A549 (cell line): ENCODE data around the gene RSRC2. TPM values are rescaled to one million over a fixed set of nuclear protein-coding genes. Genes with fewer than 3 reads are reported as not detected.

Experiments
- ATAC-seq, 2 experiments: fragments of 200-7000 bp in 1 of 2; fragments of >200 bp in 1 of 2; cut with Nextera tagmentation in 1 of 2; cut with Tn5 transposase in 1 of 2; 3 replicates each; pipeline versions ENCODE4 v1.8.0 to v1.9.1; 2018 to 2020; ENCODE audit warnings: mild to moderate bottlenecking in 1 of 2, moderate library complexity in 1 of 2
- CTCF ChIA-PET: fragments of 300-600 bp; sonication (Branson Sonifier 250); formaldehyde crosslinking; extraction: SDS; loops from one replicate; lab custom pipeline; 2021; ENCODE audit warnings: antibody characterized with exemption, inconsistent platforms; lab: Yijun Ruan, JAX
- POLR2A ChIA-PET: fragments of 350-600 bp; formaldehyde crosslinking; extraction: SDS; loops from one replicate; lab custom pipeline; 2021; ENCODE audit warnings: antibody characterized with exemption, inconsistent platforms; lab: Yijun Ruan, JAX
- DNase-seq, 2 experiments: peaks; one replicate each; pipeline versions ENCODE4 v3.0.0 to v3.0.0-alpha.2; 2011 to 2016; ENCODE audit warnings: low read depth in 1 of 2, low spot score in 1 of 2
- FAIRE-seq: peaks from 2 replicates; lab custom pipeline; 2011; peaks lifted over from hg19 to GRCh38; lab: Jason Lieb, UNC
- H3K27ac ChIP-seq, 2 experiments: fragments of >200 bp; sonication (Bioruptor Twin); formaldehyde crosslinking; 3 replicates each; pipeline ENCODE4 v1.5.1; 2016 to 2017
- H3K4me1 ChIP-seq: fragments of >200 bp; sonication (Bioruptor Twin); formaldehyde crosslinking; 3 replicates; pipeline ENCODE4 v1.6.1; 2016
- H3K4me2 ChIP-seq: fragments of >200 bp; sonication (Bioruptor Twin); formaldehyde crosslinking; 3 replicates; pipeline ENCODE4 v1.6.1; 2016
- H3K4me3 ChIP-seq: fragments of >200 bp; sonication (Bioruptor Twin); formaldehyde crosslinking; 3 replicates; pipeline ENCODE4 v1.5.1; 2016
- H3K9me3 ChIP-seq: fragments of >200 bp; sonication (Bioruptor Twin); formaldehyde crosslinking; 3 replicates; pipeline ENCODE4 v1.6.1; 2016
- BHLHE40 ChIP-seq: IDR thresholded peaks from 2 replicates; pipeline ENCODE4 v1.6.1; 2012; ENCODE audit warnings: low read depth, low read length, inconsistent platforms
- CBX8 ChIP-seq: fragments of 200-600 bp; sonication (generic); IDR thresholded peaks from 2 replicates; pipeline ENCODE4 v1.6.1; 2016
- CEBPB ChIP-seq, 2 experiments: fragments of >200 bp in 1 of 2; sonication (Bioruptor Twin) in 1 of 2; formaldehyde crosslinking in 1 of 2; IDR thresholded peaks; 2 replicates each; pipeline ENCODE4 v1.6.1; 2012 to 2016
- CHD2 ChIP-seq: fragments of 150-350 bp; IDR thresholded peaks from 2 replicates; pipeline ENCODE4 v1.6.1; 2014; ENCODE audit warnings: low read length; ENCODE audit not compliant: partially characterized antibody
- EP300 ChIP-seq, 2 experiments: fragments of >200 bp; sonication (Bioruptor Twin); formaldehyde crosslinking; IDR thresholded peaks; 2 replicates in 1 of 2; 3 replicates in 1 of 2; pipeline ENCODE4 v1.6.1; 2016 to 2017
- FOSB ChIP-seq: fragments of 250-450 bp; sonication (Bioruptor Pico); IDR thresholded peaks from 2 replicates; pipeline ENCODE4 v1.5.0; 2020; ENCODE audit warnings: mild to moderate bottlenecking, moderate library complexity
- FOXS1 ChIP-seq: fragments of 250-450 bp; sonication (Bioruptor Pico); IDR thresholded peaks from 2 replicates; pipeline ENCODE4 v1.5.0; 2020; ENCODE audit warnings: mild to moderate bottlenecking, moderate library complexity
- HDAC2 ChIP-seq: fragments of 200-600 bp; sonication (generic); IDR thresholded peaks from 2 replicates; pipeline ENCODE4 v1.6.1; 2016
- HOXB5 ChIP-seq: fragments of 250-450 bp; sonication (Bioruptor Pico); IDR thresholded peaks from 2 replicates; pipeline ENCODE4 v1.5.0; 2020; ENCODE audit warnings: mild to moderate bottlenecking, moderate library complexity
- JUNB ChIP-seq: fragments of >200 bp; sonication (Bioruptor Twin); formaldehyde crosslinking; IDR thresholded peaks from 2 replicates; pipeline ENCODE4 v1.6.1; 2016
- KDM1A ChIP-seq: fragments of 200-600 bp; sonication (generic); IDR thresholded peaks from 2 replicates; pipeline ENCODE4 v1.6.1; 2016; ENCODE audit warnings: low read depth, mild to moderate bottlenecking
- NFE2L2 ChIP-seq: fragments of 150-350 bp; conservative IDR thresholded peaks from 2 replicates; pipeline ENCODE4 v1.6.1; 2014; ENCODE audit warnings: low read length
- POLR2A ChIP-seq: IDR thresholded peaks from 2 replicates; pipeline ENCODE4 v1.6.1; 2012; ENCODE audit warnings: mild to moderate bottlenecking, low read length
- POLR2AphosphoS2 ChIP-seq: conservative IDR thresholded peaks from 2 replicates; pipeline ENCODE4 v1.6.1; 2012; ENCODE audit warnings: low read length, improper control_type of control experiment, inconsistent platforms
- RCOR1 ChIP-seq: fragments of 150-350 bp; IDR thresholded peaks from 2 replicates; pipeline ENCODE4 v1.6.1; 2014; ENCODE audit warnings: antibody characterized with exemption, low read length, low read depth
- RFX5 ChIP-seq: fragments of 450-650 bp; IDR thresholded peaks from 2 replicates; pipeline ENCODE4 v1.7.1; 2014; ENCODE audit warnings: antibody characterized with exemption, mild to moderate bottlenecking, moderate library complexity
- TFCP2L1 ChIP-seq: fragments of 250-450 bp; sonication (Bioruptor Pico); IDR thresholded peaks from 2 replicates; pipeline ENCODE4 v1.5.0; 2021; ENCODE audit warnings: mild to moderate bottlenecking
- TP53 ChIP-seq: fragments of 250-450 bp; sonication (Bioruptor Pico); IDR thresholded peaks from 2 replicates; pipeline ENCODE4 v1.5.0; 2021; ENCODE audit warnings: mild to moderate bottlenecking, moderate library complexity
- ZC3H11A ChIP-seq: fragments of 450-650 bp; IDR thresholded peaks from 2 replicates; pipeline ENCODE4 v1.6.1; 2014; ENCODE audit warnings: antibody characterized with exemption, mild to moderate bottlenecking
- ZNF302 ChIP-seq: fragments of 250-450 bp; sonication (Bioruptor Pico); IDR thresholded peaks from 2 replicates; pipeline ENCODE4 v1.9.0; 2021; ENCODE audit warnings: inconsistent platforms, mild to moderate bottlenecking, moderate library complexity
- WGBS: methylation state at CpG from one replicate; pipeline ENCODE4 v1.1.6; 2017; ENCODE audit errors: missing lambda C conversion rate; 5-methylcytosine and 5-hydroxymethylcytosine counted together
- polyA plus RNA-seq, 4 experiments: library from polyadenylated mRNA; depleted of rRNA in 3 of 4; stranded (reverse); fragments of >200 nt; fragmentation: RNase III in 1 of 4; extraction: RNeasy Plus Mini Kit Qiagen cat#74134 plus additional on column Dnase treatment in 1 of 4; gene quantifications; 2 replicates in 3 of 4; 3 replicates in 1 of 4; pipeline ENCODE4 v1.2.3, GENCODE V29; 2011 to 2017
- TF ChIP-seq, protein P1 (sequence below): IDR thresholded peaks from 2 replicates; pipeline ENCODE4 v1.6.1; 2012
- TF ChIP-seq, protein P2 (sequence below): fragments of 250-450 bp; sonication (Bioruptor Pico); IDR thresholded peaks from 2 replicates; pipeline ENCODE4 v1.5.0; 2021; ENCODE audit warnings: mild to moderate bottlenecking, moderate library complexity, borderline replicate concordance
- TF ChIP-seq, protein P3 (sequence below): IDR thresholded peaks from 2 replicates; pipeline ENCODE4 v1.6.1; 2012
- TF ChIP-seq, protein P4 (sequence below): fragments of >200 bp; sonication (Bioruptor Twin); formaldehyde crosslinking; IDR thresholded peaks from 3 replicates; pipeline ENCODE4 v1.5.1; 2016
- TF ChIP-seq, protein P5 (sequence below): fragments of 250-450 bp; sonication (Bioruptor Pico); IDR thresholded peaks from 2 replicates; pipeline ENCODE4 v1.5.0; 2020; ENCODE audit warnings: low read depth, mild to moderate bottlenecking, moderate library complexity

Gene RSRC2
- polyA plus RNA-seq, 2 of the 4 experiments (the other 2 are of a cell fraction), result 72.8 to 83.3 TPM

DNA sequence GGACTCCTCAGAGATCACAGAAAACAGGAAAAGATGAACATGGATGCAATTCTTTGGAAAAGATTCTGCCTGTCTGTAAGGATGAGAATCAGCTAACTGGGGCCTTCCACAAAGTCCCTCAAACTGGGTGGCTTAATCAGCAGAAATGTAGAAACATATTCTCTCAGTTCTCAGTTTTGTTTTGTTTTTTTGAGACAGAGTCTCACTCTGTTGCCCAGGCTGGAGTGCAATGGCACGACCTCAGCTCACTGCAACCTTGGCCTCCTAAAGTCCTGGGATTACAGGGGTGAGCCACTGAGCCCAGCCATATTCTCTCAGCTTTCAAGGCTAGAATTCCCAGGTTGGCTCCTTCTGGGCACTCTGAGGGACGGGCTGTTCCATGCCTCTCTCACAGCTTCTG lies 66.1 kb downstream of the RSRC2 start:
- ChIA-PET CTCF (interaction anchor here (1.7 to 3.2 kb wide), 3 partner anchors 11 to 105 kb away, joined by 5 to 12 read pairs (median 7); partner anchors contain the start of gene CLIP1), POLR2A (no interaction called here)
- H3K4me1 ChIP-seq, result peaks cover 30% of the 10 kb centered on the region
- no peak for ATAC-seq
- no peak for DNase-seq
- 71% methylated on average over 2 of the region's 2 CpGs for WGBS
- TF ChIP-seq KDM1A (no peak), RCOR1 (no peak), POLR2AphosphoS2 (no peak), NFE2L2 (no peak), FOSB (no peak), CHD2 (no peak), TFCP2L1 (CRISPR knock-in tag) (no peak), RFX5 (no peak), TP53 (CRISPR knock-in tag) (no peak), BHLHE40 (no peak), ZC3H11A (no peak)
- TF ChIP-seq, protein P1, sequence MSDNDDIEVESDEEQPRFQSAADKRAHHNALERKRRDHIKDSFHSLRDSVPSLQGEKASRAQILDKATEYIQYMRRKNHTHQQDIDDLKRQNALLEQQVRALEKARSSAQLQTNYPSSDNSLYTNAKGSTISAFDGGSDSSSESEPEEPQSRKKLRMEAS, result no peak
- TF ChIP-seq, protein P2, sequence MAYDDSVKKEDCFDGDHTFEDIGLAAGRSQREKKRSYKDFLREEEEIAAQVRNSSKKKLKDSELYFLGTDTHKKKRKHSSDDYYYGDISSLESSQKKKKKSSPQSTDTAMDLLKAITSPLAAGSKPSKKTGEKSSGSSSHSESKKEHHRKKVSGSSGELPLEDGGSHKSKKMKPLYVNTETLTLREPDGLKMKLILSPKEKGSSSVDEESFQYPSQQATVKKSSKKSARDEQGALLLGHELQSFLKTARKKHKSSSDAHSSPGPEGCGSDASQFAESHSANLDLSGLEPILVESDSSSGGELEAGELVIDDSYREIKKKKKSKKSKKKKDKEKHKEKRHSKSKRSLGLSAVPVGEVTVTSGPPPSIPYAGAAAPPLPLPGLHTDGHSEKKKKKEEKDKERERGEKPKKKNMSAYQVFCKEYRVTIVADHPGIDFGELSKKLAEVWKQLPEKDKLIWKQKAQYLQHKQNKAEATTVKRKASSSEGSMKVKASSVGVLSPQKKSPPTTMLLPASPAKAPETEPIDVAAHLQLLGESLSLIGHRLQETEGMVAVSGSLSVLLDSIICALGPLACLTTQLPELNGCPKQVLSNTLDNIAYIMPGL, result no peak
- TF ChIP-seq, protein P3, sequence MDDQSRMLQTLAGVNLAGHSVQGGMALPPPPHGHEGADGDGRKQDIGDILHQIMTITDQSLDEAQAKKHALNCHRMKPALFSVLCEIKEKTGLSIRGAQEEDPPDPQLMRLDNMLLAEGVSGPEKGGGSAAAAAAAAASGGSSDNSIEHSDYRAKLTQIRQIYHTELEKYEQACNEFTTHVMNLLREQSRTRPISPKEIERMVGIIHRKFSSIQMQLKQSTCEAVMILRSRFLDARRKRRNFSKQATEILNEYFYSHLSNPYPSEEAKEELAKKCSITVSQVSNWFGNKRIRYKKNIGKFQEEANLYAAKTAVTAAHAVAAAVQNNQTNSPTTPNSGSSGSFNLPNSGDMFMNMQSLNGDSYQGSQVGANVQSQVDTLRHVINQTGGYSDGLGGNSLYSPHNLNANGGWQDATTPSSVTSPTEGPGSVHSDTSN, result no peak
- TF ChIP-seq, protein P4, sequence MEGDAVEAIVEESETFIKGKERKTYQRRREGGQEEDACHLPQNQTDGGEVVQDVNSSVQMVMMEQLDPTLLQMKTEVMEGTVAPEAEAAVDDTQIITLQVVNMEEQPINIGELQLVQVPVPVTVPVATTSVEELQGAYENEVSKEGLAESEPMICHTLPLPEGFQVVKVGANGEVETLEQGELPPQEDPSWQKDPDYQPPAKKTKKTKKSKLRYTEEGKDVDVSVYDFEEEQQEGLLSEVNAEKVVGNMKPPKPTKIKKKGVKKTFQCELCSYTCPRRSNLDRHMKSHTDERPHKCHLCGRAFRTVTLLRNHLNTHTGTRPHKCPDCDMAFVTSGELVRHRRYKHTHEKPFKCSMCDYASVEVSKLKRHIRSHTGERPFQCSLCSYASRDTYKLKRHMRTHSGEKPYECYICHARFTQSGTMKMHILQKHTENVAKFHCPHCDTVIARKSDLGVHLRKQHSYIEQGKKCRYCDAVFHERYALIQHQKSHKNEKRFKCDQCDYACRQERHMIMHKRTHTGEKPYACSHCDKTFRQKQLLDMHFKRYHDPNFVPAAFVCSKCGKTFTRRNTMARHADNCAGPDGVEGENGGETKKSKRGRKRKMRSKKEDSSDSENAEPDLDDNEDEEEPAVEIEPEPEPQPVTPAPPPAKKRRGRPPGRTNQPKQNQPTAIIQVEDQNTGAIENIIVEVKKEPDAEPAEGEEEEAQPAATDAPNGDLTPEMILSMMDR, result no peak
- TF ChIP-seq, protein P5, sequence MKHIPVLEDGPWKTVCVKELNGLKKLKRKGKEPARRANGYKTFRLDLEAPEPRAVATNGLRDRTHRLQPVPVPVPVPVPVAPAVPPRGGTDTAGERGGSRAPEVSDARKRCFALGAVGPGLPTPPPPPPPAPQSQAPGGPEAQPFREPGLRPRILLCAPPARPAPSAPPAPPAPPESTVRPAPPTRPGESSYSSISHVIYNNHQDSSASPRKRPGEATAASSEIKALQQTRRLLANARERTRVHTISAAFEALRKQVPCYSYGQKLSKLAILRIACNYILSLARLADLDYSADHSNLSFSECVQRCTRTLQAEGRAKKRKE (CRISPR knock-in tag), result no peak
- FAIRE-seq, result no peak
- no peak overlapping the region for H3K4me2 ChIP-seq
- peak overlapping the region in 1 of 2 experiments; percentile 63; a peak in 3 of 6 replicates for H3K27ac ChIP-seq
- H3K4me3 ChIP-seq, result no peak overlapping the region
- no peaks in the 10 kb centered on the region for H3K9me3 ChIP-seq

DNA sequence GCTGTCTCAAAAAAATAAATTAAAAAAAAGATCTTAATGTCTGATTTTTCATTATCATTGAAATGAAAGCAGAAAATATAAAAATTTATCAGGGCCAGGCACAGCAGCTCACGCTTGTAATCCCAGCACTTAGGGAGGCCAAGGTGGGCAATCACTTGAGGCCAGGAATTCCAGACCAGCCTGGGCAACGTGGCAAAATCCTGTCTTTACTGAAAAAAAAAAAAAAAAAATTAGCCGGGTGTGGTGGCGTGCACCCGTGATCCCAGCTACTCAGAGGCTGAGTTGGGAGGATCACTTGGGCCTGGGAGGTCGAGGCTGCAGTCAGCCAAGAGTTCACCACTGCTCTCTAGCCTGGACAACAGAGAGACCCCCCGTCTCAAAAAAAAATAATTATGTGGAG lies 66.7 kb downstream of the RSRC2 start:
- FAIRE-seq, result no peak
- no peak for TF ChIP-seq EP300 (IDR thresholded peaks at IDR 0.05)
- no peak for TF ChIP-seq HDAC2
- no peak for TF ChIP-seq ZNF302 (CRISPR knock-in tag)
- no peak for TF ChIP-seq BHLHE40
- no peak for TF ChIP-seq HOXB5 (CRISPR knock-in tag)
- no peak for TF ChIP-seq POLR2A
- TF ChIP-seq FOXS1 (CRISPR knock-in tag), result no peak
- no peak for TF ChIP-seq CBX8
- no peak for TF ChIP-seq CEBPB (IDR thresholded peaks at IDR 0.05)
- no peak for TF ChIP-seq KDM1A
- TF ChIP-seq TFCP2L1 (CRISPR knock-in tag), result no peak
- no peak for TF ChIP-seq JUNB
- CTCF ChIA-PET, result interaction anchor here (0.7 to 3.2 kb wide), 4 partner anchors 12 to 307 kb away, joined by 3 to 12 read pairs (median 6); partner anchors contain the start of gene CLIP1
- Histone ChIP-seq H3K4me1 (peaks cover 29% of the 10 kb centered on the region), H3K4me3 (no peak overlapping the region), H3K27ac (peak overlapping the region in 1 of 2 experiments; percentile 63; a peak in 2 of 6 replicates), H3K4me2 (no peak overlapping the region), H3K9me3 (no peaks in the 10 kb centered on the region)
- POLR2A ChIA-PET, result no interaction called here
- 84% methylated on average over 7 of the region's 7 CpGs for WGBS
- no peak for DNase-seq
- no peak for ATAC-seq
